NCI-H146 treated with DMSO at 0.1 percent for 48 hours (cell line): ENCODE results near the gene PARVB.

ENCODE experiments used
- DNase-seq: peaks from one replicate; lab custom pipeline; 2025; ENCODE audit not compliant: unreplicated experiment; lab: John Stamatoyannopoulos, UW

Gene PARVB

GRCh38 chr22:44211946-44212930 is 188.1 kb downstream of the PARVB start:
- DNase-seq, result no peak

GRCh38 chr22:44212936-44213335 is 188.8 kb downstream of the PARVB start:
- DNase-seq, result no peak

- no peak for DNase-seq
Observed at GRCh38 chr22:44213489-44214043, 189.5 kb downstream of the PARVB start.

GRCh38 chr22:44214187-44214586 is 190.1 kb downstream of the PARVB start:
- no peak for DNase-seq

GRCh38 chr22:44214764-44215163 is 190.7 kb downstream of the PARVB start:
- peak; percentile 39 for DNase-seq

GRCh38 chr22:44215287-44215686 is 191.2 kb downstream of the PARVB start:
- no peak for DNase-seq

GRCh38 chr22:44217346-44217745 is 193.2 kb downstream of the PARVB start:
- DNase-seq, result no peak

- no peak for DNase-seq
Observed at GRCh38 chr22:44218071-44218470, 194.0 kb downstream of the PARVB start.

- no peak for DNase-seq
Observed at GRCh38 chr22:44219101-44219870, 195.2 kb downstream of the PARVB start.

GRCh38 chr22:44220727-44221680 is 196.9 kb downstream of the PARVB start:
- DNase-seq, result no peak

GRCh38 chr22:44221710-44222475 is 197.8 kb downstream of the PARVB start:
- DNase-seq, result no peak
